HT-29 (cell line): ENCODE data around the gene BTBD16. TPM values are rescaled to one million over a fixed set of nuclear protein-coding genes. Genes with fewer than 3 reads are reported as not detected.

Experiments
- DNase-seq: peaks from one replicate; pipeline ENCODE4 v3.0.0-alpha.2; 2015; ENCODE audit warnings: low spot score
- total RNA-seq: library from RNA; depleted of rRNA; stranded (reverse); fragments of >200 nt; shearing (Covaris generic); gene quantifications from 2 replicates; pipeline ENCODE4 v1.2.3, GENCODE V29; 2014

BTBD16 gene
- total RNA-seq, 1 experiment from 2014 or later = 4.0 TPM

DNA sequence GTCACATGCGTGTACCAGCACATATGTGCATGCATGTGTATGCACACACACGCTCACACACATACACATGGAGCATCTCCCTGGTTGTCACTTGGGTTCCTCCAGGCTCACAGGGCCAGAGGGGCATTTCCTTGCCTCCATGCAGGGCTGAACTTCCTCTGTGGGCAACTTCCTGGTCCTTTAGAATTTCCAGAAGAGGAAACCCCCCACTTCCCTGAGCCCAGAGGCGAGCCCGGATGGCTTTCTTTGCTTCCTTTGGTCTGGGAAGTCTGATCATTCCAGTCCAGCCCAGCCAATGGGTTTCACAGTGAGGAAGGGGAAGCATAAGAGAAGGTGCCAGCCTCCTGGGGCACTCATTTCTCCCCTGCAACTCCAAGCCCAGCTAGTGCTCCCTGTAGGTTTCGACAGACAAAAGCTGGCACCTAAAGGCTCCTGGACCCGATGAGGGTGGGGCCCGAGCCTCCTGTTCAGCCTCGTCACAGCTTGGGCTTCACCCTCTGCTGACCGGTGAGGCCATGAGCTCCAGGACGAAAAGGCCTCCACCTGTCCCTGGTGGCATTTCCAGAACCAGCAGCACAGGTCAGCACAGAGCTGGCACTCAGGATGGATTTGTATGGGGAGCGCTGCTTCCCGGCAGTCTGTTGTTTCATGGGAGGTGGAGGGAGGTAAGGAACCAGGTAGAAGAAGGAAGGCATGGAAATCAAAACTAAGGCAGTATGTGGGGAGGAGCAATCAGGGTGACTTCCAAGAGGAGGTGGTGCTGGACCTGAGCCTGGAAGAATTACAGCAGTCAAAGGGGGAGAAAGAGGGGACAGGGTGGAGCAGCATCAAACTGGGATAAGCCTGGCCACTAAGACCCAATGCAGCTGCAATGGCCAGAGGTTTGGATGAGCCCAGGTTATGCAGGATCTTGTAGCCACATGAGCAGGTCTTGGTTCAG, 23.7 kb downstream of the BTBD16 start:
- DNase-seq = peak; percentile 5

GRCh38 chr10:122295451-122295809, 24.3 kb downstream of the BTBD16 start:
- peak; percentile 12 for DNase-seq

- no peak for DNase-seq
Observed at GRCh38 chr10:122296363-122297120, 25.4 kb downstream of the BTBD16 start.

GRCh38 chr10:122297583-122297982, 26.5 kb downstream of the BTBD16 start:
- DNase-seq = no peak

DNA sequence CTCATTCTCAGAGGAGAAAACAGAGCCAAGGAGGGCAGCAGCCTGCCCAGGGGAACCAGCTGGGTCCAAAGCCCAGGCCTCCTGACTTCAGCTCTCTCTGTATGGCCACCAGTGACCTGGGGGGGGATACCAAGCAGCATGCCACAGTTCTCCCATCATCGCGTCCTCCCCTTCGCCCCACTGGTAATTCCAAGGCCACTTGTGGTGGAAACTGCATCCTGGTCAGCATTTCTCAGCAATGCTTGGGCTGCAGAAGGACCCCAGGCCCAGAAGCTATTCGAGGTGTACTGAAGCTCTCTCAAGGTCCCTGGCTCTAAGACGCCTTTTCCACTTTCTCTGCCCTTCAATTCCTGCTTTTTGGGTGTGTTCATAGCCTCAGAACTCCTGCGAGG, 27.1 kb downstream of the BTBD16 start:
- no peak for DNase-seq

DNA sequence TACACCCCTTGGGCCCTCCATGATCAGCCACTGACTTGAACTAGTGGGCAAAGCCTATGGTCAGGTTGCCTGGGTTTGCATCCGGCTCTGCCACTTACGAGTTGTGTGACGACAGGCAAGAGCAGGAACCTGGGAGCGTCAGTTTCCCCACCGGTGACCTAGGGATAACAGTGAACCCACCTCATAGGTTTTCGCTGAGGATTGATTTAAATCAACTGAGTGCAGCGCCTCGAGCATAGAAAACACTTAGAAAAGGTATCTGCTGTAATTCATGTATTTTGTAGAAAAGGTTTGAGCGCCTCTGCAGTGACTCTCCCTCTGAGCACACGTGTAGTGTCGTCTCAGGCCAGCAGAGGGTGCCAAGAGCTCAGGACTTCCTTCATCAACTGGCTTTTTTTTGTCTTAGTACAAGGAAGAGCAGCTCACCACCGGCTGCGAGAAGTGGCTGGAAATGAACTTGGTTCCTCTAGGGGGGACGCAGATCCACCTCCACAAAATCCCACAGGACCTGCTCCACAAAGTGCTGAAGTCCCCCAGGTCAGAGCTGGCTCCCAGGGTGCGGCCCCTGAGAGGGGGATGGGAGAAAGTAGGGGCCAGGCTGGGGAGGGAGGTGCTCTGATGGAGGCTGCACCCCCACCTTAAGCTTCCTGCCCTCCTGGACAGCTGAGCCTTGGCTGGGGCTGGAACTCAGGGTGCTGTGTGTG, 27.7 kb downstream of the BTBD16 start:
- DNase-seq = peak; percentile 94

DNA sequence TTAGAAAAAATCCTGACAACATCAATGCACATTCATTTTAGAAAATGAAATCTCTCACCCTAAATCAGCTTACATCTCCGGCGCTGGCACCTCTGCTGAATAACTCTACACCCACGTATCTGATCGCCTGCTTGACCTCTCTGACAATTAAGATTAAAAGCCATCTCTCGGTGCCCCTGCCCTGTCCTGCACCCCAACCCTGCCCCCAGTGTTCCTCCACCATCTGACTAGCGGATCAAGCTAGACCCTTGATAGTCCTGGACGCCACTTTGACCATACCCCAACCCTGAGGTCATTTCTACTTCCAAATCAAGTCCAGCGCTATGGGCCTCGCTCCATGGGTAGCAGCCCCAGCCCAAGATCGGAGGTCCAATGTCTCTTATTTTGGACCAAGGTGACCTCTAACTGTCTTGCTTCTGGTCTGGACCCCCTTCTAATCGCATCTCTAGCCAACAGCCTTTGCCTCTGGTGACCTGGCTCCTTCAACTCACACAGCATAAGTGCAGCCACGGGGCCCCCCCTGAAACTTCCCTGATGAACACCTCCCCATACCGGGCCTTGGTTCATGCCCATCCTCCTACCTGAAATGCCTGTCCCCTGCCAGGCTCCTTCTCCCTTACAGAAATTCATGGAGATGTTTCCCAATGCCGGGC, 28.5 kb downstream of the BTBD16 start:
- DNase-seq = no peak

DNA sequence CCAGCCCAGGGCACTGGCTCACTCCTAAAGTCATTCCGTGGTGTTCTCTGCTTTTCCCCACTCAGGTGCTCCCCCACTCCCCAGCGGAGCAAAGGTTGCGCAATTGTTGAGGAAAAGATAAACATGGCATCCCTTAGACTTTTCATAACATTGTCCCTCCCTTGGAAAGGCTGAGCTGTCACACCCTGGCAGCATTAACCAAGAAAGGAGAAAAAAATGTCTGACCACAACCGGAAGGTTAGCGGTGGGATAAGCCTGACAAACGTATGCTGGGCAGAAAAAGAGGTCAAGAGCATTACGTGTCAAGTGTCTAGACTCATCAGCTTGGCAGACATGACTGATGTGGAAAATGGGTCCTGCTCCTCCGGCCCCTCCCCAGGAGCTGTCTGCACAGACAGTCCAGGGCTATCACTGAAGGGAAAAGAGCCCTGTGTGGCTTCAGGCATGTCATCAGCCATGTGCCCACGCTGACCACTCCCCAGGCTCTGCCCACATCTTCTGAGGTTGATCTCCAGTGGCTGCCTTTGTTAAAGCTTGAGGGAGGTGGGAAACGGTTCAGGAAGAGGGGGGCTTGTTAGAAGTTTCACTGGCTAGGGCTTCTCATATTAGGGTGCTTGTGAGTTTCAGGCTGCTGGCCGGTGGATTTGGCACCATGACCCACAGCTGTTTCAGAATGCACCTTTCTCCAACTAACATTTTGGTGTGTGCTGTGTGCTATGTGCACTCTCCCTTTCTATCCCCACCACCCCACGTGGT, 30.1 kb downstream of the BTBD16 start:
- DNase-seq = no peak

- DNase-seq = no peak
Observed at GRCh38 chr10:122301811-122302115, 30.7 kb downstream of the BTBD16 start.

DNA sequence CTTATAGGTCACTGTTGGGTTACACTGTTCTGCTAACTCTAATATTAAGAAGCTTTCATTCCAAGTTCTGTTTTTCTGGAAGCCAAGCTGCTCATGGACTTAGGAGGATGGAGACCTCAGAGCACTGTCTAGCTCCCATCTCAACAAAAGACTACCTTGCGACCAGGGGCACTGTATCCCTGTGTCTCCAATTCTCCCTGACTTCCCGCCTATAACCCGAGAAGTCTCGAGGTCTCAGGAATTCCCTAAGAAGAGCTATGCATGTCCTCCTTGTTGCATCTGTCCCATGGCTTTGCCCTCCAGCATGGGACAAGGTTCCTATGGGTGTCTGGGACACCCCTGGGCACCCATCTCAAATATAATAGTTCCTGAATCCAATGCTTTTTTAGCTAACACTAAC, 31.2 kb downstream of the BTBD16 start:
- DNase-seq = no peak

DNA sequence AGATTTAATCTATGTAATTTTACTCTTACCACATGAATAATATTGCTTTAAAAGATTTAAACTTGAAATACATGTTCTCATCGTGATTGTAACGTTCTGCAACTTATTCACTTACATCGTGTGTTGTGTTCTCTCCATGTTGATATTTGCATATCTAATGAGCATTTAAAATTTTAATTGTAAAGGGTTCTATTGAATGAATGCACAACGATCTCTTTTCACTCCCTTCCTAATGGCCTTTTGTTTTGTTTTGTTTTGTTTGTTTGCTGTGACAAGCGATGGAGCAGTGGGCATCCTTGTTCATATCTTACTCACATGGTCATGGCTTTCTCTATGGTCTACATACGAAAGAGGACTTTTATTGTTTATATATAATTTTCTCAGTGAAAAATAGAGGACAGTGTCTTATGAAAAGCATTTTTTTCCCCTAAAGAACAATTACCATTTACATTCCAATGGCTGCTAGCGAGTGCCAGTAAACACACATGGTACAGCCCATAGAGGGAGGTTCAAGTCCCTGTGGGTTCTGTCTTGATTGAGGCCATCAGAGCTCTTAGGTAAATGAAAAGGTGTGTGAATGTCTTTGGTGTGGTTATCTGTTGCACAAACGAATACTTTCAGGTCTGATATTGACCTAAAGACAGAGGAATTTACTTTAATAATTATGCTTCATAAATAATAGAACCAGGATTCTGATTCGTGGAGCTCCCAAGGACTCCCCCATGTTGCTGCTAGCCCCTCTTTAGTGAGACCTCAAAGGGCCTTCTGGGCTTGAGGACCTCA, 32.4 kb downstream of the BTBD16 start:
- DNase-seq = no peak

DNA sequence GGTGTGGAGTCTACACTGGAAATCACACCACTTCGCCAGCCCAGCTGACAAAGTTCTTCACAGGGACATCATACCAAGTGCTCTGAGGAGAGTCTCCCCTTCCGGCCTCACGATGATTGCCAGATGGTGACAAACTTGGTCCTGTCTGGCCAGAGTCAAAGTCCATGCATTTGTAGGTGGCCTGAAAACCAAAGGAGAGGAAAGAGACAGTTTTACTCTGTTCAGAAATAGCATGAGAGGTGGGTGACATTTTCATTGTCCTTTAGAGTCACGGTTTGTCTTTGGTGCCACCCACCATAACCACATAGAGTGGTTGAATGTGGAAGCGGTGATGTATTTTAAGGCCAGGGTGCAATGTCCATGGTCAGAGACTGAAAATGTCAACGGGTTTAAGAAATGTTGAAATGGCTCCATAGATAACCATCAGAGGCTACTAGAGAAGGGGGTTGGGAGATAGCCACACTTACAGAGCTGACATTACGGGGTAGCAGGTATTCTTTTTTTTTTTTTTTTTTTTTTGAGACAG, 33.0 kb downstream of the BTBD16 start:
- no peak for DNase-seq

DNA sequence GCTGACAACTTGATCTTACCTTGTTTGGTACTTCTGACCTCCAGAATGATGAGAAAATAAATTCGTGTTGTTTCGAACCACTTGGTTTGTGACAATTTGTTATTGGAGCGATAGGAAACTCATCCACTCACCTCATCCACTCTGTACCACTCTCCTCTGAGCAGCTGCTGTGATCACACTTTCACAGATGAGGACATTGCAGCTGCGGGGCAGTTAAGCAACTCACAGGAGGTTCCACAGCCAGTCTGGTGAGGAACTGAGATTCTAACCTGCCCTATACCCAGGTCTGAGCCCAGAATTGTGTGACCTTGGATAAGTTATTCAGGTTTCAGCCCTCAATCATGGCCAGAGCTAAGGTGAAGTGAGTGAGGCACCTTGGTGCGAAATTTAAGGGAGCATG, 35.2 kb downstream of the BTBD16 start:
- DNase-seq = no peak

- no peak for DNase-seq
Observed at GRCh38 chr10:122306744-122307143, 35.6 kb downstream of the BTBD16 start.

GRCh38 chr10:122307669-122308416, 36.7 kb downstream of the BTBD16 start:
- DNase-seq = peak; percentile 90

DNA sequence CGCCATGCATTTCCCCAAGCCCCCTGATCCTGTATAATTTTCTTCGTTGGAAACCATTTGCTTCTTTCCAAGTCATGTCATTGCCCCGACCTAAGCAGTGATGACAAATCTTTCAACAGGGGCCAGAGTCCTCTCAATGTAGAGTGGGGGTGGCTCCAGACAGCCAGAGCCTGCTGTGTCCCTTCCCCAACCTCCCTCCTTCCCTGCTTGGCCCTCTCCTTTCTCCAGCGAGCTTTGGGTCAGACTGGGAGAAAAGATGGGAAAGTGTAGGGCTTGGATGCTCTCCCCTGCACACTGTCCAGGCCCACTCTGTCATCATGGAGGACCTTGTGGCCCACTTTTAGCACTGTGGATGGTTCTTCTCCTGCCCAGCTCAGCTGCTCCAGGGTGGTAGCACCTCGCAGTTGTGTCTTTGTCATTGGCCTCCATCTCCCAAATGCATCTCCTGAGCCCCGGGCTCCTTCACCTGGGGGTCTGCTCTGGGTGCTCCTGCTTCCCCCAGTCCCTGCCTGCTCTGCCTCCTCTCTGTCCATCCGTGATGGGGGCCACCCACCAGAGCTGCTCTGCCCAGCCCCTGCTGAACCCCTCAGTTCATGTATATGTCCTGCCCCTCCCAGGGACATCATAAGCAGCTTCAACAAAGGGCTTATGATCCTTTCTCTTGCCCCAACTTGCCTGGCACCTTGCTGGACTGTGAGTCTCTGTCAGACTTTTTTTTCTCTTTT, 37.5 kb downstream of the BTBD16 start:
- no peak for DNase-seq

DNA sequence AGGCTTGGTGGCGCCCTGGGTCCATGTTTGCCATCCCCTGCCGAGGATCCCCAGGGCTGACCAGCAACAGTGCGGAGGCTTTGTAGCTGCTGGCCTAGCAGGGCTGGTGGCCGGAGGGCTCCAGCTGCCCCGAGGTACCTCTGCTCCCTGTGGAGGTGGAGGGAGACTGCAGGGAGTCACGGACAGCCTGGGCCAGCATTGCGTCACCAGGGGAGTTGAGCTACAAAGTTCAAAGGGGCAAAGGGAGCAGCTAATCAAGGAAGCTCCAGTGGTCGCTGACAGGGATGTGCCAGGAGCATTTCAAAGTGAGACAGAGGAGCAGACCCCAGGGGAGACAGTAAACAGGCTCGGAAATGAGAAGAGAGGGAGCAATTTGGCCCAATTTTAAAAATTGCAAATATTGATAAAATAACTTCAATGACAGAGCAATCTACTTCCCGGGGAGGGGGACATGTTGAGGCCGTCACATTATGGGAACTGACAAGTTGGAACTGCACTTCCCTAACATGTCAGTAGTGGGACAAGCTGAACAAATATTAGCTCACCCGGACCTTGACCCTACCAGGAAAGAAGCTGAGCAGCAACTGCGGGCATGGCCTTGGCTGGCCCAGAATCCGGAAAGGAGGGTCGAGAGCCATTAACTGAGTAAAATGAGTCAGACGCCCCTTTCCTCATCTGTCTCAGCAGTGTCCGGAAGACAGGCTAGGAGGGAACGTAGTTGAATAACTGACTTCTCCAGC, 39.4 kb downstream of the BTBD16 start:
- peak; percentile 91 for DNase-seq

DNA sequence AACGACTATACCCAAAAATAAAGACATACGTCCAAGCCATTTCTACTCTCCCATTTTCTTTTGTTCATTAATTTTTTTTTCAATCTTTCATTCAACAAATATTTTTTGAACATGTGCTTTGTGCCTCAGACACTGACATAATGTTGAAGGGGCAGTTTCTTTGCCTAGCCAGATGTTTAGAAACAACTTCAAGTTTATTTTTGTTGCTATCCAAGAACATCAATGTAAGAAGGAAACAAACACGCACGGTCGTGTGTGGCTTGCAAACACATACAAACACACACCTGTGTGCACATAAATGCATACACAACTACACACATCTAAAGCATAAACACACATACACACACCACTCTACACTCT, 39.9 kb downstream of the BTBD16 start:
- no peak for DNase-seq
